HEK293 (cell line): ENCODE results near the gene CCM2L.
A peak's percentile ranks its signal among the peaks of the same experiment; 100 is the strongest.

Experiments
- BCL11B ChIP-seq: fragments of 450-650 bp; formaldehyde crosslinking; IDR thresholded peaks from 2 replicates; pipeline ENCODE4 v1.5.1; 2016; ENCODE audit warnings: low read depth, missing biosample characterization, missing genetic modification characterization
- CTCF ChIP-seq: fragments of 450-650 bp; formaldehyde crosslinking; IDR thresholded peaks from 2 replicates; pipeline ENCODE4 v1.5.1; 2016; ENCODE audit warnings: missing biosample characterization, missing genetic modification characterization
- GFI1B ChIP-seq: fragments of 450-650 bp; formaldehyde crosslinking; IDR thresholded peaks from 2 replicates; pipeline ENCODE4 v1.5.1; 2016; ENCODE audit warnings: missing biosample characterization, missing genetic modification characterization
- GLIS2 ChIP-seq: fragments of 450-650 bp; formaldehyde crosslinking; IDR thresholded peaks from 2 replicates; pipeline ENCODE4 v1.5.1; 2016; ENCODE audit warnings: missing biosample characterization, missing genetic modification characterization
- OSR2 ChIP-seq: fragments of 450-650 bp; formaldehyde crosslinking; IDR thresholded peaks from 2 replicates; pipeline ENCODE4 v1.5.1; 2016; ENCODE audit warnings: missing biosample characterization, missing genetic modification characterization
- OVOL3 ChIP-seq: fragments of 450-650 bp; formaldehyde crosslinking; IDR thresholded peaks from 2 replicates; pipeline ENCODE4 v1.5.1; 2016; ENCODE audit warnings: missing biosample characterization, missing genetic modification characterization
- REPIN1 ChIP-seq: fragments of 450-650 bp; formaldehyde crosslinking; IDR thresholded peaks from 2 replicates; pipeline ENCODE4 v1.5.1; 2017; ENCODE audit warnings: missing biosample characterization, missing genetic modification characterization, low read depth
- SETDB1 ChIP-seq: IDR thresholded peaks from one replicate; pipeline ENCODE4 v1.6.1; 2017; ENCODE audit warnings: mild to moderate bottlenecking, low read length, moderate library complexity, mixed read lengths; ENCODE audit not compliant: insufficient read length
- ZFP3 ChIP-seq: fragments of 450-650 bp; formaldehyde crosslinking; IDR thresholded peaks from 2 replicates; pipeline ENCODE4 v1.5.1; 2016; ENCODE audit warnings: low read depth, missing biosample characterization, missing genetic modification characterization
- ZFP69B ChIP-seq: fragments of 450-650 bp; formaldehyde crosslinking; IDR thresholded peaks from 2 replicates; pipeline ENCODE4 v1.5.1; 2016; ENCODE audit warnings: missing biosample characterization, missing genetic modification characterization
- ZNF133 ChIP-seq: fragments of 450-650 bp; formaldehyde crosslinking; IDR thresholded peaks from 2 replicates; pipeline ENCODE4 v1.5.1; 2016; ENCODE audit warnings: missing biosample characterization, missing genetic modification characterization
- ZNF140 ChIP-seq: fragments of 450-650 bp; formaldehyde crosslinking; IDR thresholded peaks from 2 replicates; pipeline ENCODE4 v1.5.1; 2016; ENCODE audit warnings: missing biosample characterization, missing genetic modification characterization
- ZNF169 ChIP-seq: fragments of 450-650 bp; formaldehyde crosslinking; IDR thresholded peaks from 2 replicates; pipeline ENCODE4 v1.5.1; 2016; ENCODE audit warnings: missing biosample characterization, missing genetic modification characterization
- ZNF174 ChIP-seq: fragments of 450-650 bp; formaldehyde crosslinking; IDR thresholded peaks from 2 replicates; pipeline ENCODE4 v1.5.0; 2017; ENCODE audit warnings: missing biosample characterization, mild to moderate bottlenecking, missing genetic modification characterization
- ZNF214 ChIP-seq: fragments of 450-650 bp; formaldehyde crosslinking; IDR thresholded peaks from 2 replicates; pipeline ENCODE4 v1.5.1; 2017; ENCODE audit warnings: missing biosample characterization, mild to moderate bottlenecking, missing genetic modification characterization, borderline replicate concordance
- ZNF248 ChIP-seq: fragments of 450-650 bp; formaldehyde crosslinking; IDR thresholded peaks from 2 replicates; pipeline ENCODE4 v1.5.1; 2017; ENCODE audit warnings: missing biosample characterization, missing genetic modification characterization
- ZNF266 ChIP-seq: fragments of 450-650 bp; formaldehyde crosslinking; IDR thresholded peaks from 2 replicates; pipeline ENCODE4 v1.5.1; 2016; ENCODE audit warnings: missing biosample characterization, missing genetic modification characterization, low read depth
- ZNF335 ChIP-seq: fragments of 450-650 bp; formaldehyde crosslinking; conservative IDR thresholded peaks from 2 replicates; pipeline ENCODE4 v1.5.1; 2016; ENCODE audit warnings: missing biosample characterization, missing genetic modification characterization
- ZNF354C ChIP-seq: fragments of 450-650 bp; formaldehyde crosslinking; IDR thresholded peaks from 2 replicates; pipeline ENCODE4 v1.5.1; 2016; ENCODE audit warnings: missing biosample characterization, missing genetic modification characterization, low read depth, borderline replicate concordance
- ZNF391 ChIP-seq: fragments of 450-650 bp; formaldehyde crosslinking; IDR thresholded peaks from 2 replicates; pipeline ENCODE4 v1.5.1; 2016; ENCODE audit warnings: low read depth, missing biosample characterization, missing genetic modification characterization, borderline replicate concordance
- ZNF473 ChIP-seq: fragments of 450-650 bp; formaldehyde crosslinking; IDR thresholded peaks from 2 replicates; pipeline ENCODE4 v1.5.1; 2017; ENCODE audit warnings: missing biosample characterization, missing genetic modification characterization
- ZNF544 ChIP-seq: fragments of 450-650 bp; formaldehyde crosslinking; IDR thresholded peaks from 2 replicates; pipeline ENCODE4 v1.5.0; 2017; ENCODE audit warnings: missing biosample characterization, missing genetic modification characterization
- ZNF561 ChIP-seq: fragments of 450-650 bp; IDR thresholded peaks from 2 replicates; pipeline ENCODE4 v1.5.1; 2018; ENCODE audit warnings: missing biosample characterization, missing genetic modification characterization, borderline replicate concordance
- ZNF621 ChIP-seq: fragments of 450-650 bp; formaldehyde crosslinking; IDR thresholded peaks from 2 replicates; pipeline ENCODE4 v1.5.1; 2017; ENCODE audit warnings: missing biosample characterization, missing genetic modification characterization
- ZNF664 ChIP-seq: fragments of 450-650 bp; formaldehyde crosslinking; IDR thresholded peaks from 2 replicates; pipeline ENCODE4 v1.5.1; 2016; ENCODE audit warnings: missing biosample characterization, missing genetic modification characterization
- ZNF677 ChIP-seq: fragments of 450-650 bp; IDR thresholded peaks from 2 replicates; pipeline ENCODE4 v1.5.0; 2018; ENCODE audit warnings: missing biosample characterization, mild to moderate bottlenecking, missing genetic modification characterization, moderate library complexity
- ZNF777 ChIP-seq: fragments of 450-650 bp; formaldehyde crosslinking; IDR thresholded peaks from 2 replicates; pipeline ENCODE4 v1.5.1; 2017; ENCODE audit warnings: missing biosample characterization, missing genetic modification characterization, borderline replicate concordance
- ZNF785 ChIP-seq: fragments of 450-650 bp; formaldehyde crosslinking; IDR thresholded peaks from 2 replicates; pipeline ENCODE4 v1.5.1; 2016; ENCODE audit warnings: missing biosample characterization, missing genetic modification characterization
- ZNF830 ChIP-seq: fragments of 450-650 bp; IDR thresholded peaks from 2 replicates; pipeline ENCODE4 v1.5.0; 2018; ENCODE audit warnings: missing biosample characterization, missing genetic modification characterization, low read depth, mild to moderate bottlenecking, moderate library complexity
- TF ChIP-seq, protein P1 (sequence below): fragments of 450-650 bp; formaldehyde crosslinking; IDR thresholded peaks from 2 replicates; pipeline ENCODE4 v1.5.1; 2016; ENCODE audit warnings: missing biosample characterization, missing genetic modification characterization
- TF ChIP-seq, protein P2 (sequence below): fragments of 450-650 bp; formaldehyde crosslinking; IDR thresholded peaks from 2 replicates; pipeline ENCODE4 v1.5.1; 2016; ENCODE audit warnings: missing biosample characterization, missing genetic modification characterization
- TF ChIP-seq, protein P3 (sequence below): fragments of 450-650 bp; formaldehyde crosslinking; IDR thresholded peaks from 2 replicates; pipeline ENCODE4 v1.5.1; 2016; ENCODE audit warnings: missing biosample characterization, missing genetic modification characterization, borderline replicate concordance

Gene CCM2L

GRCh38 chr20:31968291-31969126 is 41.7 kb upstream of the CCM2L start (continued):
- no peak for TF ChIP-seq ZNF174 (tag by site-specific recombination)
- TF ChIP-seq ZNF133 (tag by site-specific recombination) = no peak
- TF ChIP-seq OSR2 = no peak
- no peak for TF ChIP-seq GFI1B (tag by site-specific recombination)
- TF ChIP-seq ZNF561 = peak; percentile 22; the same call in 1 of the 2 replicates
- TF ChIP-seq ZNF391 (tag by site-specific recombination) = peak; percentile 69; the same call in 1 of the 2 replicates
- no peak for TF ChIP-seq ZNF248 (tag by site-specific recombination)
- no peak for TF ChIP-seq GLIS2 (tag by site-specific recombination)
- no peak for TF ChIP-seq BCL11B (tag by site-specific recombination)
- TF ChIP-seq ZFP3 (tag by site-specific recombination) = no peak
- no peak for TF ChIP-seq CTCF (tag by site-specific recombination)
- TF ChIP-seq, protein P1, sequence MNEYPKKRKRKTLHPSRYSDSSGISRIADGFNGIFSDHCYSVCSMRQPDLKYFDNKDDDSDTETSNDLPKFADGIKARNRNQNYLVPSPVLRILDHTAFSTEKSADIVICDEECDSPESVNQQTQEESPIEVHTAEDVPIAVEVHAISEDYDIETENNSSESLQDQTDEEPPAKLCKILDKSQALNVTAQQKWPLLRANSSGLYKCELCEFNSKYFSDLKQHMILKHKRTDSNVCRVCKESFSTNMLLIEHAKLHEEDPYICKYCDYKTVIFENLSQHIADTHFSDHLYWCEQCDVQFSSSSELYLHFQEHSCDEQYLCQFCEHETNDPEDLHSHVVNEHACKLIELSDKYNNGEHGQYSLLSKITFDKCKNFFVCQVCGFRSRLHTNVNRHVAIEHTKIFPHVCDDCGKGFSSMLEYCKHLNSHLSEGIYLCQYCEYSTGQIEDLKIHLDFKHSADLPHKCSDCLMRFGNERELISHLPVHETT = no peak
- TF ChIP-seq, protein P2, sequence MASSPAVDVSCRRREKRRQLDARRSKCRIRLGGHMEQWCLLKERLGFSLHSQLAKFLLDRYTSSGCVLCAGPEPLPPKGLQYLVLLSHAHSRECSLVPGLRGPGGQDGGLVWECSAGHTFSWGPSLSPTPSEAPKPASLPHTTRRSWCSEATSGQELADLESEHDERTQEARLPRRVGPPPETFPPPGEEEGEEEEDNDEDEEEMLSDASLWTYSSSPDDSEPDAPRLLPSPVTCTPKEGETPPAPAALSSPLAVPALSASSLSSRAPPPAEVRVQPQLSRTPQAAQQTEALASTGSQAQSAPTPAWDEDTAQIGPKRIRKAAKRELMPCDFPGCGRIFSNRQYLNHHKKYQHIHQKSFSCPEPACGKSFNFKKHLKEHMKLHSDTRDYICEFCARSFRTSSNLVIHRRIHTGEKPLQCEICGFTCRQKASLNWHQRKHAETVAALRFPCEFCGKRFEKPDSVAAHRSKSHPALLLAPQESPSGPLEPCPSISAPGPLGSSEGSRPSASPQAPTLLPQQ (tag by site-specific recombination) = peak; percentile 73
- no peak for TF ChIP-seq ZNF169 (tag by site-specific recombination)
- 0 out of 2 replicates have a peak, but pooled peaks have one; percentile 16 for TF ChIP-seq ZNF777 (tag by site-specific recombination)
- no peak for TF ChIP-seq ZNF544
- no peak for TF ChIP-seq ZNF473 (tag by site-specific recombination)
- no peak for TF ChIP-seq ZNF677 (tag by site-specific recombination)
- TF ChIP-seq ZNF621 (tag by site-specific recombination) = no peak
- no peak for TF ChIP-seq ZNF214
- no peak for TF ChIP-seq ZNF266 (tag by site-specific recombination)
- no peak for TF ChIP-seq ZNF354C (tag by site-specific recombination)
- TF ChIP-seq ZNF335 (tag by site-specific recombination) = no peak; the same call in 1 of the 2 replicates
- TF ChIP-seq REPIN1 = no peak
- peak; percentile 67 for TF ChIP-seq ZFP69B
- no peak for TF ChIP-seq ZNF664
- TF ChIP-seq, protein P3, sequence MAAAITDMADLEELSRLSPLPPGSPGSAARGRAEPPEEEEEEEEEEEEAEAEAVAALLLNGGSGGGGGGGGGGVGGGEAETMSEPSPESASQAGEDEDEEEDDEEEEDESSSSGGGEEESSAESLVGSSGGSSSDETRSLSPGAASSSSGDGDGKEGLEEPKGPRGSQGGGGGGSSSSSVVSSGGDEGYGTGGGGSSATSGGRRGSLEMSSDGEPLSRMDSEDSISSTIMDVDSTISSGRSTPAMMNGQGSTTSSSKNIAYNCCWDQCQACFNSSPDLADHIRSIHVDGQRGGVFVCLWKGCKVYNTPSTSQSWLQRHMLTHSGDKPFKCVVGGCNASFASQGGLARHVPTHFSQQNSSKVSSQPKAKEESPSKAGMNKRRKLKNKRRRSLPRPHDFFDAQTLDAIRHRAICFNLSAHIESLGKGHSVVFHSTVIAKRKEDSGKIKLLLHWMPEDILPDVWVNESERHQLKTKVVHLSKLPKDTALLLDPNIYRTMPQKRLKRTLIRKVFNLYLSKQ (tag by site-specific recombination) = no peak
- no peak for TF ChIP-seq ZNF830 (tag by site-specific recombination)
- no peak for TF ChIP-seq SETDB1
- TF ChIP-seq ZNF140 (tag by site-specific recombination) = no peak
- TF ChIP-seq ZNF785 (tag by site-specific recombination) = no peak
- no peak for TF ChIP-seq OVOL3 (tag by site-specific recombination)
